Measurements from ENCODE around the gene ADAMTSL1.

ADAMTSL1 gene

GRCh38 chr9:18788256-18788655 lies 314.3 kb downstream of the ADAMTSL1 start:
- POLR2A ChIA-PET (ENCODE audit: low non-redundant PET) = no interaction called here
- no peak overlapping the region for H3K27ac ChIP-seq
- no peak for DNase-seq (ENCODE audit: low spot score)
- no peak for TF ChIP-seq CTCF (conservative IDR thresholded peaks at IDR 0.05; ENCODE audit: low read depth)
- CTCF ChIA-PET = no interaction called here

DNA sequence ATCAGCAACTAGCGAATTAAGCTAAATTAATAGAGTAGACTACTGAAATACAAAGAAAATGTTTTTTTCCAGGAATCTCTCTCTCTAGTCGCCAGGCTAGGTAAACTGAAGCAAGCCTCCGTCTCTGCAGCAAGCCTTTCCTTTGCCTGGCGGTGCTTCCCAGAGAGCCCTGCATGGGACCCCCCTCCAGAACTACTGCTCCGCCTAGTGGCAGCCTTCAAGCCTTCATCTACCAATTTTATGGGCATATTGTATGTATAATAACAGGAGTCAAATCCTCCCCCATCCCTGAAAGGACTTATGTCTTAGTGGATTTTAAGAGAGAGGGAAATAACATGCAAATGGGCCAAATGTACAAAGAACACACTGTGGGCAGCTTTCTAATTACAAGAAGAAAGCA lies 317.1 kb downstream of the ADAMTSL1 start:
- ChIA-PET POLR2A (ENCODE audit: low non-redundant PET) (no interaction called here), CTCF (interaction anchor here (0.7 kb wide), 1 partner anchor 571 kb away, joined by 3 read pairs; no protein-coding TSS in a partner anchor)
- TF ChIP-seq CTCF (conservative IDR thresholded peaks at IDR 0.05; ENCODE audit: low read depth) = no peak; the same call in 1 of the 2 replicates
- no peak for DNase-seq (ENCODE audit: low spot score)
- no peak overlapping the region for H3K27ac ChIP-seq

GRCh38 chr9:18793122-18793521 lies 319.2 kb downstream of the ADAMTSL1 start:
- no peak for DNase-seq (ENCODE audit: low spot score)
- H3K27ac ChIP-seq = no peak overlapping the region
- no peak for TF ChIP-seq CTCF (conservative IDR thresholded peaks at IDR 0.05; ENCODE audit: low read depth)
- POLR2A ChIA-PET (ENCODE audit: low non-redundant PET) = interaction anchor here (0.8 kb wide), 1 partner anchor 125 kb away, joined by 3 read pairs; no protein-coding TSS in a partner anchor
- CTCF ChIA-PET = interaction anchor here (0.6 kb wide), 1 partner anchor 303 kb away, joined by 3 read pairs; no protein-coding TSS in a partner anchor

DNA sequence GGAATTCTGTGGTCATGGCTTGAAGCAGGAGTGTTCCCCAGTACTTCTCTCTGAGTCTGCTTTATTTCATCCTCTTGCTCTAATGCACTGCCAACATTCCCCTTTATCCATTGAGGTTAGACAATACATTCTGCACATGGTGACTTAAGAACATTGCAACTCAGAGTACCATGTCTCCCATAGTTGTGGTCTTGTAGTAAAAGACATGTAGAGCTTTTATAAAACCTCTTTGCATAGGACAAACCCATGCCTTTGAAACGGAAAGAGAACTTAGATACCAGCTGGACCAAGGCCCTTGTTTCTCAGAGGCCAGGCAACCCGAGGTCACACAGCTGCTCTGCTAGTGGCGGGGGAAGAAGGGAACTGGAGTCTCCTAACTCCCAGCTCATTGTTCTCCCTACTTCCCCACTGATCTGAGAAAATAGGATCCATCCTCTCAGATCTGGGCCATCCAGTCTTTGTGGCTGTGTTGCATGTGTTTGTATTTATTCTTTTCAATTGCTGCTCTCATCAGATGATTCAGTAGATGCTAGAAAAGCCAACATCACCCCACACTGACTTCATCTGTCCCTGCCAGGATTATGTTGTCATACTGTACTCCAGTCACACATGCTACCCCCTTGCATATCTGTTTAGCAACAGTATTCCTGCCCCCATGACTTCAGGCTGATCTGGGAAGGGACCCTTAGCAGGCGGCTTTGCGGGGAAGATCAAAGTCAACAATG lies 322.2 kb downstream of the ADAMTSL1 start:
- TF ChIP-seq CTCF (conservative IDR thresholded peaks at IDR 0.05; ENCODE audit: low read depth) = no peak
- ChIA-PET POLR2A (ENCODE audit: low non-redundant PET) (no interaction called here), CTCF (interaction anchor here (0.7 kb wide), 1 partner anchor 184 kb away, joined by 3 read pairs; no protein-coding TSS in a partner anchor)
- DNase-seq (ENCODE audit: low spot score) = no peak
- no peak overlapping the region for H3K27ac ChIP-seq

- CTCF ChIA-PET = no interaction called here
- H3K27ac ChIP-seq = no peak overlapping the region
- TF ChIP-seq CTCF (conservative IDR thresholded peaks at IDR 0.05; ENCODE audit: low read depth) = no peak
- POLR2A ChIA-PET (ENCODE audit: low non-redundant PET) = no interaction called here
- DNase-seq (ENCODE audit: low spot score) = no peak
Observed at GRCh38 chr9:18796696-18797270, 322.8 kb downstream of the ADAMTSL1 start.

DNA sequence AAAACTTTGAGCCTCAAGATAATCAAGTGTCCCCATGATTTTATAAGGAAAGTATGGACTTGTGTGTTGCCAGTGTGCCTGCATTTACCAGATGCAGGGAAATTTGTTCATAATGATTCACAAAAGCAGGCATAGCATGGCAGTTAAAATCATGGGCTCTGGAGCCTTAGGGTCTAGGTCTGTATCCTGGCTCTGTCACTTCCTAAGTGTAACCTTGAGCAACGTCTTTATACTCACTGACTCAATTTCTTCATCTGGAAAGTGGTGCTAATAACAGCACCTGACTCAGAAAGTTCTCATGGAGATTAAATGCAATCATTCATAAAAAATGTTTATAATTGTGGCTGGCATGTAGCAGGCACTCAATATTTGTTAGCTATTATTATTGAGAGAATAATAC lies 324.2 kb downstream of the ADAMTSL1 start:
- H3K27ac ChIP-seq = no peak overlapping the region
- no peak for TF ChIP-seq CTCF (conservative IDR thresholded peaks at IDR 0.05; ENCODE audit: low read depth)
- DNase-seq (ENCODE audit: low spot score) = no peak
- ChIA-PET CTCF (interaction anchor here (0.7 to 1.2 kb wide), 2 partner anchors 12 to 641 kb away, joined by 3 read pairs; no protein-coding TSS in a partner anchor), POLR2A (ENCODE audit: low non-redundant PET) (no interaction called here)

All from RWPE1 (cell line).